ENCODE results near the gene DCUN1D3.

DNA sequence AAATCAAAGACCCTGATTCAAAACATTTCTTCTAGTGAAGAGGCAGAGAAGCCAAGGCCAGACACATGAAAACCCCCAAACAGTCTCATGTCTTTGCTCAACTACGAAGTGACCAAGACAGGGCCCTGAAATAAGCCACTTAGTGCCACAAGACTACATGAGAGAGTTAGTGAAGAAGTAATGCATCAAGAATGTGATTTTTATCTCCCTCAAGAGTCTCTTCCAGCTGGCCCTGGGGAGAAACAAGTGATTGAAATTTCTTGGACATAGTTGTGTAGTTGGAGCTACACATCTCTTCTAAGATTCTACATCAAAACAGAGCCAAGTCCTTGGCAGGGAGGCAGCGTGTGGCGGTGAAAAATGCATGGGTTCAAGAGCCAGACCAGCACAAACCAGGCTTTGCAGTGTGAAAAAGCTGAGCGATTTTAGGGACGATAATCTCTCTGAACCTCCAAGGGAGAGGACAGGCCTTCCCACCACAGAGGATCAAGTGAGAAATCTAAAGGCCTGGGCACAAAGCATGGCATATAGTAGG is 31.0 kb upstream of the DCUN1D3 start:
- TF ChIP-seq, protein P1, sequence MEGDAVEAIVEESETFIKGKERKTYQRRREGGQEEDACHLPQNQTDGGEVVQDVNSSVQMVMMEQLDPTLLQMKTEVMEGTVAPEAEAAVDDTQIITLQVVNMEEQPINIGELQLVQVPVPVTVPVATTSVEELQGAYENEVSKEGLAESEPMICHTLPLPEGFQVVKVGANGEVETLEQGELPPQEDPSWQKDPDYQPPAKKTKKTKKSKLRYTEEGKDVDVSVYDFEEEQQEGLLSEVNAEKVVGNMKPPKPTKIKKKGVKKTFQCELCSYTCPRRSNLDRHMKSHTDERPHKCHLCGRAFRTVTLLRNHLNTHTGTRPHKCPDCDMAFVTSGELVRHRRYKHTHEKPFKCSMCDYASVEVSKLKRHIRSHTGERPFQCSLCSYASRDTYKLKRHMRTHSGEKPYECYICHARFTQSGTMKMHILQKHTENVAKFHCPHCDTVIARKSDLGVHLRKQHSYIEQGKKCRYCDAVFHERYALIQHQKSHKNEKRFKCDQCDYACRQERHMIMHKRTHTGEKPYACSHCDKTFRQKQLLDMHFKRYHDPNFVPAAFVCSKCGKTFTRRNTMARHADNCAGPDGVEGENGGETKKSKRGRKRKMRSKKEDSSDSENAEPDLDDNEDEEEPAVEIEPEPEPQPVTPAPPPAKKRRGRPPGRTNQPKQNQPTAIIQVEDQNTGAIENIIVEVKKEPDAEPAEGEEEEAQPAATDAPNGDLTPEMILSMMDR (conservative IDR thresholded peaks at IDR 0.05; ENCODE audit: low read length): no peak
- no peak for TF ChIP-seq EZH2phosphoT487 (IDR thresholded peaks at IDR 0.05; ENCODE audit: borderline replicate concordance, low read depth, low read length)
